ENCODE measurements around the gene FBXO17.
A peak's percentile ranks its signal among the peaks of the same experiment; 100 is the strongest.
"Not testable (repeated sequence)": the region's sequence is repeated elsewhere in the genome, so short reads cannot be mapped to it uniquely, and the experiment has no call there.

The FBXO17 gene

GRCh38 chr19:38990949-38991697 is 15.6 kb upstream of the FBXO17 start:
- FAIRE-seq (no peak), DNase-seq (ENCODE audit: insufficient read length, low spot score) (peak; percentile 49)
- TF ChIP-seq POLR2A (IDR thresholded peaks at IDR 0.05; ENCODE audit: low read depth, low read length) = no peak

DNA sequence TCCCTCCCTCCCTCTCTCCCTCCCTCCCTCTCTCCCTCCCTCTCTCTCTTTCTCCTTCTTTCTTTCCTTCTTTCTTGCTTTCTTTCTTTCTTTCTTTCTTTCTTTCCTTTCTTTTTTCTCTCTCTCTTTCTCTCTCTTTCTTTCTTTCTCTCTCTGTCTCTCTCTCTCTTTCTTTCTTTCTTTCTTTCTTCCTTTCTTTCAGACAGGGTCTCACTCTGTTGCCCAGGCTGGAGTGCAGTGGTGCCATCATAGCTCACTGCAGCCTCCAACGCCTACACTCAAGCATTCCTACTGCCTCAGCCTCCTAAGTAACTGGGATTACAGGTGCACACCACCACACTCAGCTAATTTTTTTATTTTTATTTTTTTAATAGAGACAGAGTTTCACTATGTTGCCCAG is 14.1 kb upstream of the FBXO17 start:
- DNase-seq (ENCODE audit: insufficient read length, low spot score); FAIRE-seq: not testable (repeated sequence)

- no peak for DNase-seq (ENCODE audit: insufficient read length, low spot score)
- FAIRE-seq = no peak
- TF ChIP-seq POLR2A (IDR thresholded peaks at IDR 0.05; ENCODE audit: low read depth, low read length) = no peak
Measured at GRCh38 chr19:38989066-38989605, 13.6 kb upstream of the FBXO17 start.

- not testable (repeated sequence) for FAIRE-seq; DNase-seq (ENCODE audit: insufficient read length, low spot score)
Measured at GRCh38 chr19:38988627-38989026, 13.1 kb upstream of the FBXO17 start.

- not testable (repeated sequence) for DNase-seq (ENCODE audit: insufficient read length, low spot score); FAIRE-seq
Measured at GRCh38 chr19:38987745-38988144, 12.2 kb upstream of the FBXO17 start.

GRCh38 chr19:38985262-38985661 is 9.7 kb upstream of the FBXO17 start:
- DNase-seq (ENCODE audit: insufficient read length, low spot score) = no peak
- no peak for FAIRE-seq
- TF ChIP-seq POLR2A (IDR thresholded peaks at IDR 0.05; ENCODE audit: low read depth, low read length) = no peak

- FAIRE-seq (no peak), DNase-seq (ENCODE audit: insufficient read length, low spot score) (no peak)
- TF ChIP-seq POLR2A (IDR thresholded peaks at IDR 0.05; ENCODE audit: low read depth, low read length) = no peak
Measured at GRCh38 chr19:38980583-38981374, 5.2 kb upstream of the FBXO17 start.

DNA sequence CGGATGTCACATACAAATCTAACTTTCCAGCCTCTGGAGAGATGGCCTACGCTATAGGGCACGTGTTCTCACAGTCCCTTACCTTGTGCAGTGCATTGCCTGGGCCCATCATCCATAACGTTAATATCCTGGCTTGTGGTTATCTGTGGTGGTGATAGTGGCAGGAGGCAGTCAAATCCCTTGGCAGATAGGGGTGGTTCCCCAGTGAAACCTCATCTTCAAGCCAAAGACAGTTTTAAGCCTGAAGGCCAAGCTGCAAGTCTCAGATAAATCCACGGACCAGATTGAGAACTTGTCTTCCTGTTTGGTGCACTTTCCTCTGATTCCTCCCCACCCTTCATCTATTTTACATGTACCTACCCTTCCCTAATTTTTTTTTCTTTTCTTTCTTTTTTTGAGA is 4.3 kb upstream of the FBXO17 start:
- no peak for DNase-seq (ENCODE audit: insufficient read length, low spot score)
- no peak for FAIRE-seq
- TF ChIP-seq POLR2A (IDR thresholded peaks at IDR 0.05; ENCODE audit: low read depth, low read length) = no peak

GRCh38 chr19:38978326-38978689 is 2.8 kb upstream of the FBXO17 start:
- FAIRE-seq (no peak), DNase-seq (ENCODE audit: insufficient read length, low spot score) (no peak)
- TF ChIP-seq POLR2A (IDR thresholded peaks at IDR 0.05; ENCODE audit: low read depth, low read length) = no peak

- FAIRE-seq = peak; percentile 78
- DNase-seq (ENCODE audit: insufficient read length, low spot score) = peak; percentile 70
- TF ChIP-seq POLR2A (IDR thresholded peaks at IDR 0.05; ENCODE audit: low read depth, low read length) = no peak
Measured at GRCh38 chr19:38977445-38978325, 2.1 kb upstream of the FBXO17 start.

DNA sequence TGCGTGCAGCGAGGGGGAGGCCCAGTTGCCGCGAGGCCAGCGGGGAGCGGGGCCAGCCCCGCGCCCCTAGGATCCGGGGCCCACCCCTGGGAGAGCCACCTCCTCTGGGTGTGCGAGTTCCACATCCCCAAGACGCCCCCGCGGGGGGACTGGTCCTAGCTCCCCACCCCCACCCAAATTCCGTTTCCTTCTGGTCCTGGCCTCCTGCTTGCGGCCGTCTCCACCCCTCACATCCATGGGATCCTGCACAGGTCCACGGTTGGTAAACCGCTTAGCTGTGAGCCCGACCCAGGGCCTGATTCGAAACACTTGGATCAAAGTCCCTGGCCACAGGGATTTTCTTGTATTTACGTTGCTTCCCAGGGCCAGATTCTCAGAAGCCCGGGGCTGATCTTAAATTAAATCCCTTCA is 324 bp upstream of the FBXO17 start:
- FAIRE-seq = no peak
- DNase-seq (ENCODE audit: insufficient read length, low spot score) = peak; percentile 40
- TF ChIP-seq POLR2A (IDR thresholded peaks at IDR 0.05; ENCODE audit: low read depth, low read length) = no peak

DNA sequence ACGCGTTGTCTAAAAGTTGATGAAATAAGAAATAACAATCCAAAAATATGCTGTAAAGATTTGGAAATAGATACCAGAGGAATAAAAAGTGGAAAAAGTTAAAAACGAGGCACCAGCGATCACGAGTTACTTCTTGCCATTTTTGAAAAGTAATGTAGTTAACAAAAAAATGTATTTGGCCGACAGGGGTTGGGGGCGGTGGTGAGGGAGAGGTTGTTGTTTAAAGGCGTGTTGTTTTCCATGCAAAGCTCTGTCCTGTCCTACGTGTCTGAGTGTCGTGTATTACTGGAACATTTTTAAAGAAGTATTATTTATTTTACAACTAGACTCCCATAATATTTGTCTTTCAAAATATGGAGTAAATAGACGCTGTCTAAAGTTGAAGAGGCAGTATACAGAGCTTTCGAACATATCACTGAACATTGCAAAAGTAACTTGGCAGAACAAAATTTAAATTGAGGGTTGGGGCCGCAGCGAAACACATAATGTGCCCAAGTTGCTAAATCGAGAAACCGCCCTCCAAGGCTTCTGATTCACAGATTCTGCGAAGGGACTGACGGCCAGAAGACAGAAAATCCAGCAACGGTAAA is 823 bp downstream of the FBXO17 start:
- no peak for FAIRE-seq
- no peak for TF ChIP-seq POLR2A (IDR thresholded peaks at IDR 0.05; ENCODE audit: low read depth, low read length)
- no peak for DNase-seq (ENCODE audit: insufficient read length, low spot score)

GRCh38 chr19:38971672-38972071 is 3.9 kb downstream of the FBXO17 start:
- FAIRE-seq = no peak
- no peak for TF ChIP-seq POLR2A (IDR thresholded peaks at IDR 0.05; ENCODE audit: low read depth, low read length)

More at GRCh38 chr19:38971672-38972071, 3.9 kb downstream of the FBXO17 start:
- no peak for DNase-seq (ENCODE audit: insufficient read length, low spot score)

All from H54 (cell line).